ENCODE measurements around the gene IFI16. TPM values are rescaled to one million over a fixed set of nuclear protein-coding genes. Genes with fewer than 3 reads are reported as not detected.
"Not testable (repeated sequence)": the region's sequence is repeated elsewhere in the genome, so short reads cannot be mapped to it uniquely, and the experiment has no call there.

The IFI16 gene
- total RNA-seq, 8 experiments from 2014 or later = 16.1 to 179 (median 40.5) TPM

GRCh38 chr1:159091180-159091560 is 81.5 kb downstream of the IFI16 start:
- in situ Hi-C loops (cut with MboI; ENCODE audit: low pct_unique_long_range_greater_than_20kb in 2 of 9, low sequenced_read_pairs in 9 of 9, unreplicated experiment in 9 of 9) = no loop called here
- Histone ChIP-seq H3K4me1 (replicated peaks in 1 of 2) (peaks cover 0 to 2% of the 10 kb centered on the region in 2 donors), H3K4me3 (no peak overlapping the region), H3K27ac (no peak overlapping the region)
- 46 to 100% (median 82%) methylated on average over 2 of the region's 2 CpGs; no CpG with 5 or more reads in 4 of the 10 experiments for WGBS, 10 experiments
- no peak for ATAC-seq (replicated peaks in 6 of 8)

GRCh38 chr1:159091607-159092031 is 81.9 kb downstream of the IFI16 start:
- in situ Hi-C loops (cut with MboI; ENCODE audit: low pct_unique_long_range_greater_than_20kb in 2 of 9, low sequenced_read_pairs in 9 of 9, unreplicated experiment in 9 of 9) = no loop called here
- ATAC-seq (replicated peaks in 6 of 8) = peak in 3 of 8 experiments; percentile 66 to 80 (median 72)

GRCh38 chr1:159092036-159092760 is 82.5 kb downstream of the IFI16 start:
- in situ Hi-C loops (cut with MboI; ENCODE audit: low pct_unique_long_range_greater_than_20kb in 2 of 9, low sequenced_read_pairs in 9 of 9, unreplicated experiment in 9 of 9) = no loop called here

More at GRCh38 chr1:159091607-159092031, 81.9 kb downstream of the IFI16 start:
- Histone ChIP-seq H3K27ac (no peak overlapping the region), H3K4me1 (replicated peaks in 1 of 2) (peaks cover 0 to 2% of the 10 kb centered on the region in 2 donors), H3K4me3 (no peak overlapping the region)
- 0 to 100% (median 43%) methylated on average over 1 of the region's 1 CpG; no CpG with 5 or more reads in 3 of the 10 experiments for WGBS, 10 experiments

GRCh38 chr1:159098596-159098995 is 88.9 kb downstream of the IFI16 start:
- ATAC-seq (replicated peaks in 6 of 8) = no peak
- 63 to 100% (median 90%) methylated on average over 1 to 3 of the region's 3 CpGs for WGBS, 10 experiments
- H3K4me1 ChIP-seq (replicated peaks in 1 of 2) = no peaks in the 10 kb centered on the region
- in situ Hi-C loops (cut with MboI; ENCODE audit: low pct_unique_long_range_greater_than_20kb in 2 of 9, low sequenced_read_pairs in 9 of 9, unreplicated experiment in 9 of 9) = no loop called here
- no peak overlapping the region for H3K4me3 ChIP-seq
- no peak overlapping the region for H3K27ac ChIP-seq

More at GRCh38 chr1:159092036-159092760, 82.5 kb downstream of the IFI16 start:
- Histone ChIP-seq H3K27ac (no peak overlapping the region), H3K4me3 (no peak overlapping the region), H3K4me1 (replicated peaks in 1 of 2) (peaks cover 0 to 2% of the 10 kb centered on the region in 2 donors)
- peak in 3 of 8 experiments; percentile 80 to 86 (median 85) for ATAC-seq (replicated peaks in 6 of 8)
- 0 to 100% (median 37%) methylated on average over 1 to 3 of the region's 3 CpGs for WGBS, 10 experiments

GRCh38 chr1:159100589-159100988 is 90.9 kb downstream of the IFI16 start:
- no peak overlapping the region for H3K4me3 ChIP-seq
- H3K27ac ChIP-seq = no peak overlapping the region
- no peaks in the 10 kb centered on the region for H3K4me1 ChIP-seq (replicated peaks in 1 of 2)
- in situ Hi-C loops (cut with MboI; ENCODE audit: low pct_unique_long_range_greater_than_20kb in 2 of 9, low sequenced_read_pairs in 9 of 9, unreplicated experiment in 9 of 9) = no loop called here
- ATAC-seq (replicated peaks in 6 of 8) = no peak
- WGBS, 10 experiments = 0 to 100% (median 75%) methylated on average over 1 of the region's 1 CpG; no CpG with 5 or more reads in 3 of the 10 experiments

GRCh38 chr1:159103021-159103420 is 93.3 kb downstream of the IFI16 start:
- H3K4me3 ChIP-seq; in situ Hi-C loops (cut with MboI; ENCODE audit: low pct_unique_long_range_greater_than_20kb in 2 of 9, low sequenced_read_pairs in 9 of 9, unreplicated experiment in 9 of 9); H3K27ac ChIP-seq; H3K4me1 ChIP-seq (replicated peaks in 1 of 2): not testable (repeated sequence)
- WGBS, 10 experiments = 0 to 100% (median 91%) methylated on average over 1 to 3 of the region's 3 CpGs; no CpG with 5 or more reads in 1 of the 10 experiments
- ATAC-seq (replicated peaks in 6 of 8) = peak in 1 of 8 experiments; percentile 44

Other genes with a start within 250 kb of the IFI16 start
- under 1 TPM in 5 of 8 experiments, not detected in 3; 0.05 to 0.81 (median 0.17) TPM for gene OR6N1, start 237.7 kb upstream of the IFI16 start, total RNA-seq
- gene OR6N2, start 228.7 kb upstream of the IFI16 start, total RNA-seq = under 1 TPM in 6 of 8 experiments, not detected in 2; 0.05 to 0.90 (median 0.15) TPM
- gene MNDA, start 178.6 kb upstream of the IFI16 start, total RNA-seq = under 1 TPM in 1 of 8 experiments, not detected in 7; 0.22 TPM
- gene PYHIN1, start 78.4 kb upstream of the IFI16 start, total RNA-seq = 1 to 10 TPM in 1 of 8 experiments, under 1 TPM in 3, not detected in 4; 0.40 to 3.5 (median 0.64) TPM
- gene AIM2, start 66.9 kb downstream of the IFI16 start, total RNA-seq = 1 to 10 TPM in 5 of 8 experiments, not detected in 3; 2.2 to 4.1 (median 2.8) TPM
- 100 to 1,000 TPM in 5 of 8 experiments, 1 to 10 TPM in 1, under 1 TPM in 2; 0.14 to 221 (median 110) TPM for gene CADM3, start 161.7 kb downstream of the IFI16 start, total RNA-seq
- 10 to 100 TPM in 1 of 8 experiments, 1 to 10 TPM in 4, under 1 TPM in 1, not detected in 2; 0.52 to 12.0 (median 4.1) TPM for gene ACKR1, start 195.0 kb downstream of the IFI16 start, total RNA-seq